Muscle layer of duodenum (tissue), 2 donors: Measurements from ENCODE around the gene GPX2.

Source experiments
- H3K27ac ChIP-seq: one replicate; pipeline ENCODE4 v1.7.0; 2013; ENCODE audit warnings: mild to moderate bottlenecking, low read length
- H3K27me3 ChIP-seq: one replicate; pipeline ENCODE4 v1.7.0; 2013; ENCODE audit warnings: low read depth, mild to moderate bottlenecking, control low read depth, low read length
- H3K36me3 ChIP-seq, 2 donors: one replicate each; pipeline ENCODE4 v1.7.0; 2013; ENCODE audit warnings: low read length in 2 of 2, control low read depth in 1 of 2, mild to moderate bottlenecking in 1 of 2; ENCODE audit not compliant: insufficient read depth in 2 of 2, control insufficient read depth in 1 of 2
- H3K4me1 ChIP-seq, 2 donors: one replicate each; pipeline ENCODE4 v1.7.0; 2013; ENCODE audit warnings: low read length in 2 of 2, mild to moderate bottlenecking in 2 of 2, control low read depth in 1 of 2, moderate library complexity in 1 of 2; ENCODE audit not compliant: insufficient read depth in 2 of 2, control insufficient read depth in 1 of 2
- H3K4me3 ChIP-seq, 2 donors: one replicate each; pipeline ENCODE4 v1.7.0; 2013; ENCODE audit warnings: low read length in 2 of 2, low read depth in 1 of 2, mild to moderate bottlenecking in 1 of 2
- H3K9me3 ChIP-seq, 2 donors: one replicate each; pipeline ENCODE4 v1.7.0; 2013; ENCODE audit warnings: low read length in 2 of 2, control low read depth in 1 of 2, mild to moderate bottlenecking in 1 of 2; ENCODE audit not compliant: control insufficient read depth in 1 of 2
- donor health status: healthy.

The GPX2 gene

DNA sequence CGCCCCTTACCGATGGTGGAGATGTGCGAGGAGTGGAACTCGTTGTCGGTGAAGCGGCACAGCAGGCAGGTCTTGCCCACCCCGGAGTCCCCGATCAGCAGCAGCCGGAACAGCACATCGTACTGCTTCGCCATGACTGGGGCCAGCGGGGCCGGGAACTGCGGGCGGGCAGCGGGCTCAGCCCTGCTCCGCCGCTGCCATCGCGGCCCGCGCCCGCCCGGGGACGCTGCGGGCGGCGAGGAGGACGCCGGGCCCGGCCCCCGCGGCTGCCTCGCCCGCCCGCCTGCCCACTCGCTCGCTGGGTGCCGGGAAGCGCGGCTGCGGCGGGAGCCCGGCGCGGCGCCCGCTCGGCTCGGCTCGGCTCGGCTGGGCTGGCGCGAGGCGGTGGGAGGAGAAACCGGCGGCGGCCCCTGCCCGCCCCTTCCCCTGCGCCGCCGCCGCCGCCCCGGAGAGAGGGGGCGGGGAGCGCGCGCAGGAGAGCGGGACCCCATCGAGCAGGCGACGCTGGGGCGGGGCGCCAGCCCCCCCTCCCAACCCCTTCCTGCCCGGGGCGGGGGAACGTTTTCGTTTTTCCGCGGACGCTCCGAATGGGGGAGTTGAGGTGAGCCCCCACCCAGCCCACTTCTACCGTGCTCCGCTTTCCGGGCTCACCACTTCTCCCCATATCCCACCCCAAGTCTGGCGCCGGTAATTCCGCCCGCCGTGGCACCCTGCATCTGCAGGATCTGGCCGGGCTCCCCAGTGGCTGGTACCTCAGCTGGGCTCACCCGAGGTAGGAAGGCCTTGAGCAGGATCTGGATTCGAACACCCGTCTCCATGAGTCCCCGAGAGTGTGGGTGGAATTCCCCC is 29.6 kb upstream of the GPX2 start, which contains the start of gene RAB15:
Gene RAB15 (minus strand): TSS at position 394 of the 849 bp plus-strand sequence. CDS start 260 bp downstream, at position 134.
- Histone ChIP-seq H3K4me3 (peak within 1 kb of the TSS; percentile 56 to 70), H3K27ac (no peak within 1 kb of the TSS), H3K36me3 (no peaks in the 10 kb centered on the region), H3K27me3 (no peaks in the 10 kb centered on the region), H3K9me3 (no peaks in the 10 kb centered on the region), H3K4me1 (peaks cover 0 to 8% of the 10 kb centered on the region in 2 donors)

DNA sequence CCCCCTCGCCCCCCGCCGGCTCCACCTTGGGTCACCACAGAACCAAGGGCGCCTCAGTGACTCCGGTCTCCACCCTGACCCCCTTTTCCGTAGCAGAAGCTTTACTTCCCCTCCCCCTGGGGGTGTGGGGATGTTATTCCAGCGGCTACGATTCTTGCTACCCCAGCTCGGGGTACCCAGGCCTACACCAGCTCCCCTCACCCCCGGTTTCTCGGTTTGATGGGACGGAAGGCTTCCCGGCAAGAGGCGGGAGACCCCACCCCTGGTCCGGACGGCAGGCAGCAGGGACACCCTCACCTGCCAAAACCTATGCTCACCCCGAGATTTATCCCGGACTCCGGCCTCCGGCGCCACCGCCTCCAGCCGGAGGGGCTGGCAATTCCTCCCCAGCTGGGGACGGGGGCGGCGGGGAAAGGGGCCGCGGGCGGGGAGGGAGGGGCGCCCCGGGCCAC is 29.0 kb upstream of the GPX2 start:
- Histone ChIP-seq H3K4me3 (peak overlapping the region; percentile 56 to 70), H3K4me1 (peaks cover 0 to 8% of the 10 kb centered on the region in 2 donors), H3K36me3 (no peaks in the 10 kb centered on the region), H3K27ac (no peak overlapping the region), H3K9me3 (no peaks in the 10 kb centered on the region), H3K27me3 (no peaks in the 10 kb centered on the region)

DNA sequence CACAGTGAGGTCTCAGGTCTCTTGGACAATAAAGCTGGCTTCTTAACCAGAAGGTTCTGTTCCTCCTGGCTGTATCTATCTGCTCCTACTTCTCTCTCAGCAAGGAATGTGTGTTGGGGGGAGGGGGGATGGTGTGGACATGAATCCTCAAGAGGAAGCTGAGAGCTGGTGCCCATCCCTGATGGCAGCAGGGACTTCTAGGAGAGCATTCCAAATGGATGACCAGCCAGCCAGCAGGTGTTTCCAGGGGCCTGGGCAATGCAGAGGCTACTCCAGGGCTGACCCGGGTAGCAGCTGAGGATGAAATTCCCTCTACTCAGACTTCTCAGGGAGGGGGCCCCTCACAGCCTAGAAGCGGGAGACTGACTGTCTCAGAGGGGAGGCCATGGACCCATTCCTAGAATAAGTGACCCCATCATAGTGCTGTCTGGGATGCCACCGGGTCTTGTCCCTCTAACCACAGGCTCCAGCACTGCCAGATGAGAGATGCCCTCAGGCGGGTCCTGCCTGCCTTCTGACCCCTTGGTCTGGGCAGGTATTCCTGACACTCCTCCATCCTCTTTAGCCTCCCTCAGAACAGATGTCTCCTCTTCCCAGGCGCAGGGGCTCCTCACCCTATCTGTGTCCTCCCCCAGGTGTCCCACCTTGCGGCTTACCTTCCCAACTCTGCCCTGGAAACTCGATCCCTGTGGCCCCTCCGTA is 28.4 kb upstream of the GPX2 start:
- Histone ChIP-seq H3K36me3 (no peaks in the 10 kb centered on the region), H3K9me3 (no peaks in the 10 kb centered on the region), H3K27ac (no peak overlapping the region), H3K4me1 (peaks cover 0 to 8% of the 10 kb centered on the region in 2 donors), H3K27me3 (no peaks in the 10 kb centered on the region), H3K4me3 (peak overlapping the region; percentile 56 to 70)

DNA sequence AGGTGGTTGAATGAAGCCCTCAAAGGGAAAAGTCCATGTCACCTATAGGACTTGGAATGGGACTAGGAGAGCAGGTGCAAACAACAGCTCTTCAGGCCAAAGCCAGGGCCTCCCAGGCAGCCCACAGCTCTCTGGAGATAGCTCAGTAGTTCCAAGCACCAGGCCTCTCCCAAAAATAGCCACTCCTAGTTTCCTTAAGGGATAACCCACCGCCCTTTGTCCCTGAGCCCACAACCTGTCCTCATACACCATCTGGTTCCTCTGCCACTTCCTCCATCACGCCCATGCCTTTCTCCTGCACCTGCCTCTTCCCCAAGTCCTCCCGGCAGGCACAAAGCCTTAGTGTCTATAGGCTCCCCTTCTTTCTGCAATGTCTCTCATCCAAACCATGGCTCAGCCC is 27.5 kb upstream of the GPX2 start:
- Histone ChIP-seq H3K9me3 (no peaks in the 10 kb centered on the region), H3K36me3 (no peaks in the 10 kb centered on the region), H3K4me1 (peaks cover 0 to 8% of the 10 kb centered on the region in 2 donors), H3K27ac (no peak overlapping the region), H3K4me3 (no peak overlapping the region), H3K27me3 (no peaks in the 10 kb centered on the region)

DNA sequence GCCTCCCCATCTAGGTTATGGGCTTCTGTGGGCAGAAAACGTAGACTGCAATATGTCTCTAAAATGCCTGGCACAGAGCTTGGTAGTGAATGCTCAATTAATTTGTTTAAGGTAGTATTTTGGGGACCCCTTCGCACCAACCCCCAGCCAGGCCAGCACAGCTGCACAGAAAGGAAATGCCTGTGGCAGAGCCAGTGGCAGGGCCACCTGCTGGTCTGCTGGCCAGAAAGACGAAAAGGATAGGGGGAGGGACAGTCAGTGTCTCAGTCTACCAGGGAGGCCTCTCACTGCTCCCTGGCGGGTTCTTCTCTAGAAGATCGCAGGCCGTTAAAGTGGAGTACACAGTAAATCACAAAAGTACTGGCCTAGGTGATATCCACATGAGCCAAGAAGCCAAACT is 26.1 kb upstream of the GPX2 start:
- no peaks in the 10 kb centered on the region for H3K36me3 ChIP-seq
- H3K4me3 ChIP-seq = no peak overlapping the region
- H3K27ac ChIP-seq = no peak overlapping the region
- H3K9me3 ChIP-seq = no peaks in the 10 kb centered on the region
- no peaks in the 10 kb centered on the region for H3K27me3 ChIP-seq
- peaks cover 0 to 8% of the 10 kb centered on the region in 2 donors for H3K4me1 ChIP-seq

DNA sequence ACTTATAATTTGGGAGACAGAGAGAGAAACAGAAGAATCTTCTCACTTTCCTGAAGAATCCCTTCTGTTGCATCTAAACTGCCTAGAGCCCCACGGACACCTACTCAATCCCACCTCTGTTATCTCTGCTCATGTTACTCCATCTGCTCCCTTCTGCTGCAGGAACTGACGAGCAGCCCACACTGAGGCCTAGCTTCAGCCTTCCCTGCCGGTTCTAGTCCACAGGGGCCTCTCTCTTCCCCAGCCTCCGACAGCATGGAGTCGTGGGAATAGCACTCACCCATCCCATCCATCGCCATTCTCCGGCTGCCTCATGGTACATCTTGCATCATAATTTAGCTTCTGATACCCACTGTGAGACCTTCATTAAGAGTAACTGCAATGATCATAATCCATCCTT is 25.6 kb upstream of the GPX2 start:
- Histone ChIP-seq H3K4me3 (no peak overlapping the region), H3K27ac (no peak overlapping the region), H3K36me3 (no peaks in the 10 kb centered on the region), H3K4me1 (peaks cover 0 to 8% of the 10 kb centered on the region in 2 donors), H3K27me3 (no peaks in the 10 kb centered on the region), H3K9me3 (no peaks in the 10 kb centered on the region)

DNA sequence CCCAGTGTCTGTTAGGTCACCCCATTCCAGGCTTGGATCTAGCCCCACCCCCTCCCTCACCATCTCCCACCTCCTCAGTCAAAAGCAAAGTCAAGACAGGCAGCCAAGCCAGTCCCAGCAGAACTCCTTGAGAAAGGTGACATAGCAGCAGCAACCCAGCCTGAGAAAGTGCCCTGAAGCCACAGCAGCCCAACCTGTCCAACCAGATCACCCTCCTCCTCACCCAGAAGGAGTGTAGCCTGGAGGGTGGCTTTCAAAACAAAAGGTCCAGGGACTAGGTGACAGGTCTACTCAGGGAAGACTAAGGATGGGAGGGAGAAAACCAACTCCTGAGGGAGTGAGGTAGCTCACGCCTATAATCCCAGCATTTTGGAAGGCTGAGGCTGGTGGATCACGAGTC is 24.4 kb upstream of the GPX2 start:
- no peaks in the 10 kb centered on the region for H3K36me3 ChIP-seq
- no peak overlapping the region for H3K27ac ChIP-seq
- H3K4me1 ChIP-seq = peaks cover 0 to 8% of the 10 kb centered on the region in 2 donors
- no peak overlapping the region for H3K4me3 ChIP-seq
- H3K27me3 ChIP-seq = no peaks in the 10 kb centered on the region
- H3K9me3 ChIP-seq = no peaks in the 10 kb centered on the region

DNA sequence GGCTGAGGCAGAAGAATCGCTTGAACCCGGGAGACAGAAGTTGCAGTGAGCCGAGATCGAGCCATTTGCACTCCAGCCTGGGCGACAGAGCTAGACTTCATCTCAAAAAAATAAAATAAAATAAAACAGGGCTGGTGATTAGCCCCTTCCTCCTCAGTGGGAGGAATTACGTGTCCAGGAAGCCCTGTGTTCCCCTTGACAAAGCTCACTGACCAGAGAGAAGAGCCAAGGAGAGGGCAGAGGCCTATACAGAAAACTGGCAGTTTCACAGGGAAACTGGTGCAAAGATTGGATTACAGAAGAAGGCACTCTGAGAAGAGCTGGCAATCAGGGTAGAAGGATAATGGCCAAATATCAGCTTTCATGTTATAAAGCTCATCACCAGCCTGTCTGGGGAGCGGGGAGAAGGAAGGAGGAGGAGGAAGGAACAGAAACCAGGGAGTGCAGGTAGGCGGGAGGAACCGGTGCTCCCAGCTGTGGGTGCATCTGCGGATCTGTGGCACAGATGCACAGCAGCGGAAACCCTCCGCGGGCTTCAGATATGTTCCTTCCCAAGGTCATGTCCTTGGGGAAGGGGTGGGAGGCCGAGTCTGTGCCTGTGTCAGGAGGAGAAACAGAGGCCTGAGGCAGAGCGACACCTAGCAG is 22.9 kb upstream of the GPX2 start:
- Histone ChIP-seq H3K36me3 (no peaks in the 10 kb centered on the region), H3K4me1 (no peaks in the 10 kb centered on the region), H3K9me3 (no peaks in the 10 kb centered on the region), H3K27ac (no peak overlapping the region), H3K27me3 (no peaks in the 10 kb centered on the region), H3K4me3 (no peak overlapping the region)

DNA sequence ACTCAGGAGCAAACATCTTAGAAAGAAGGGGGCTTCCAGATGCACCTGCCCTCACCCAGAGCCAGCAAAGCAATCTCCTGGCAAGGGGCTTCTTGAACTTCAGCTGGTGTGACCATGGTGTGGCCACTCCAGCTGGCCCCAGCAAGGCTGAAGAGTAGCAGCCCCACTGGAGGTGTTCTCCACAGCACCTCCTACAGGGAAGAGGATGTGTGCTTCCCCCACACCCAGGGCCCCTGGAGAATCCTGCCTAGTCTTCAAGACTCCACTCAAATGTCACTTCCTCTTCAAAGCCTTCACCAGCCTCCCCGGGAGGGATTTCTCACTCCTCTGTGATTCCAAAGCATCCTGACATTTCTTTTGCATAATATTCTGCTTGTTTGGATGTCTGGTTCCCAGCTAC is 21.1 kb upstream of the GPX2 start:
- no peak overlapping the region for H3K27ac ChIP-seq
- no peaks in the 10 kb centered on the region for H3K36me3 ChIP-seq
- H3K4me3 ChIP-seq = no peak overlapping the region
- no peaks in the 10 kb centered on the region for H3K4me1 ChIP-seq
- H3K9me3 ChIP-seq = no peaks in the 10 kb centered on the region
- H3K27me3 ChIP-seq = no peaks in the 10 kb centered on the region

DNA sequence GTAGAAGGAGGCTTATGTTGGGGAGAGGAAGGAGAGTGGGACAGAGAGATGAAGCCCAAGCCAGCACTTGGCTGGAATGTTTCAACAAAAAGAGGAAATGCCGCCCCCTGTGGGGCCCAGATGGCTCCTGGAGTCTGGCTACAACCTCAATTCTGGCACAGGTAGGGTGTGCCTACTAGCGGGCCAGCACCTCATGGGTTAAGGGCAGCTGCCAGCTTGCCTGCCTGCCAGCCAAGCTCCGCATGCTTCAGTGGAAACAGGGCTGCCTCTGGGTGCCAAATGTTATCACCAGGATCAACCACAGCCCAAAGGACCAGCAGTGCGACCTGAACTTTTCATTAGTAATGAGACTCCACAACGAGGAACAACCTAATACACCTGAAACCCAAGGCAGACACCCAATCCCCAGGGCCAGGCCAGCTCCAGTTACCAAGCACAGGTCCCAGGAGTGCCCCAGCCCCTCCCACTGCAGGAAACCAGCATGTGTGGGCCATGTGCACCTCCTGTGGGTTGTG is 18.3 kb upstream of the GPX2 start:
- H3K9me3 ChIP-seq = no peaks in the 10 kb centered on the region

DNA sequence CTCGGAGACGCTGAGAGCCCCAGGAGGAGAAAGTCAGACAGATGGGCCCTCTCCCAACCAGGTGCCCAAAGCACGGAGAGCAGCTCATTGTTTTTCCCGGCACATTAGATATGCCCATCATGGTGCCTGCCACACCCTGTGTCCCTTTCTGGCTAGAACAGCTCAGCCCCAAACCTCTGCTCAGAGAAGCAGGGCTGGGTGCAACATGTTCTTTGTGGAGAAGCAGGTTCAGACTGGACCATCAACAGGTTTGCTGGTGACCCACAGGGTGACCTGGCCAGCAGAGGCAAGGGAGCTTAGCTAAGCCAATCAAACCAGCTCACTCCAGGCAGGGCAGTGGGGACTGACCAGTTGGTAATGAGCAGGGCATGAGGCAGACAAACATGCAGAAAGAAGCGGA is 16.2 kb upstream of the GPX2 start:
- H3K27me3 ChIP-seq = no peaks in the 10 kb centered on the region
- H3K4me3 ChIP-seq = no peak overlapping the region
- no peak overlapping the region for H3K27ac ChIP-seq
- no peaks in the 10 kb centered on the region for H3K9me3 ChIP-seq
- no peaks in the 10 kb centered on the region for H3K4me1 ChIP-seq
- H3K36me3 ChIP-seq = no peaks in the 10 kb centered on the region

More for the DNA sequence above, 18.3 kb upstream of the GPX2 start:
- Histone ChIP-seq H3K4me3 (no peak overlapping the region), H3K36me3 (no peaks in the 10 kb centered on the region), H3K27ac (no peak overlapping the region), H3K27me3 (no peaks in the 10 kb centered on the region), H3K4me1 (no peaks in the 10 kb centered on the region)
